ENCODE data around the gene DOLK.

DNA sequence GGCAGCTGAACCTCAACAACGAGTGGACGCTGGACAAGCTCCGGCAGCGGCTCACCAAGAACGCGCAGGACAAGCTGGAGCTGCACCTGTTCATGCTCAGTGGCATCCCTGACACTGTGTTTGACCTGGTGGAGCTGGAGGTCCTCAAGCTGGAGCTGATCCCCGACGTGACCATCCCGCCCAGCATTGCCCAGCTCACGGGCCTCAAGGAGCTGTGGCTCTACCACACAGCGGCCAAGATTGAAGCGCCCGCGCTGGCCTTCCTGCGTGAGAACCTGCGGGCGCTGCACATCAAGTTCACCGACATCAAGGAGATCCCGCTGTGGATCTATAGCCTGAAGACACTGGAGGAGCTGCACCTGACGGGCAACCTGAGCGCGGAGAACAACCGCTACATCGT, 39.0 kb downstream of the DOLK start:
- TF ChIP-seq CTCF (IDR thresholded peaks at IDR 0.05) (no peak), EZH2 (IDR thresholded peaks at IDR 0.05; ENCODE audit: borderline replicate concordance, insufficient read depth, low read depth, low read length, poor library complexity, severe bottlenecking) (no peak)
